ENCODE data around the gene INTS7.
A peak's percentile ranks its signal among the peaks of the same experiment; 100 is the strongest.
"Not testable (repeated sequence)": the region's sequence is repeated elsewhere in the genome, so short reads cannot be mapped to it uniquely, and the experiment has no call there.

Gene INTS7

DNA sequence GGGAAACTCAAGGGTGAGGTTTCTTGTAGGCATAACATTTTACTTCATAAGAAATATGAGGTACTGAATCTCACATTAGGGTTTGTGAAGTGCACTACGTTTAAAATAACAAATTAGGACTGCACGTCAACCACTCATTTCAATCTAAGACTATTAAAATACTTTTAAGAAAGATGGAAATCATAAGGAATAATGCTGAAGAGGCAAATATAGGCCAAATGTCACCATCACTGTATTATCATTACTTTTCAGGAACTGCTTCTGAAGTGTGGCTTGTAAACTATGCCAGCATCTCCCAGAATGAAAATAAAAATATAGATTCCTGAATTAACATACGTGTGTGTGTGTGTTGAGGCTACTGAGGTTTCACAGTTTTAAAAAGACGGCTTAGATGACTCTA is 56.8 kb downstream of the INTS7 start:
- no peak for DNase-seq (ENCODE audit: low read depth)

DNA sequence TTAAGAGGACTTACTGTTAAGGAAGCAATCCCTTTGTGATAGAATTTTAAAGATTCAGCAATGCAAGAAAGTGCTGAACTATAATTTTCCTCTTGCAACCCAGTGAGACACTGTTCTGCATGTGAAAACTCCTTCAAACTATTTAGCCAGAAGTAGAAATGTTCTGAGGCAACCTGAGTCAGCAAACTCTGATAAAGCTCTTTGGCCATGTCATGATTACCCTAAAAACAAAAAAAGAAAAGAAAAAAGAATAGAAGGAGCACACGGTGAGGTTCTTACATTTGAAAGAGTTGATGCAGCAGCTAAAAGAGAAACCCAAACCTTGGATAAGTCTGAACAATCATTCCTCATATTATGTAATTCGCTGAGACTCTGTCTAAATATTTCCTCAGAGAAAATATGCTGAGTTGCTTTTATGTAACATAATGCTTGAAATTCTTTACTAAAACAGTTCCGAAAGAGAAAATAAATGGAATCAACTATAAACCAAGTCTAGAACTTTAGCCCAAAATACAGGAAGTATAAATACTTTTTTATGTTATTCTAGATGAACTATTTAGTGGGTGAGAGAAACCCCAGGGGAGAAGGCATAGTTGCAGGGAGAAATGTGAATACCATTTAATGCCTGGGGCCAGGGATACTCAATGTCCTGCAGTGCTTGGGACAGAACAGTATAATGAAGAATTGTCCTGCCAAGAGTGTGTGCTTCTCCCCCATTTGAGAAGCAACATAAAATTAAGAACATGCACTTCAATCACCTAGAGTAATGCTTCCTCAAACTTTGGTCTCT is 60.0 kb downstream of the INTS7 start:
- peak; percentile 23 for DNase-seq (ENCODE audit: low read depth)

DNA sequence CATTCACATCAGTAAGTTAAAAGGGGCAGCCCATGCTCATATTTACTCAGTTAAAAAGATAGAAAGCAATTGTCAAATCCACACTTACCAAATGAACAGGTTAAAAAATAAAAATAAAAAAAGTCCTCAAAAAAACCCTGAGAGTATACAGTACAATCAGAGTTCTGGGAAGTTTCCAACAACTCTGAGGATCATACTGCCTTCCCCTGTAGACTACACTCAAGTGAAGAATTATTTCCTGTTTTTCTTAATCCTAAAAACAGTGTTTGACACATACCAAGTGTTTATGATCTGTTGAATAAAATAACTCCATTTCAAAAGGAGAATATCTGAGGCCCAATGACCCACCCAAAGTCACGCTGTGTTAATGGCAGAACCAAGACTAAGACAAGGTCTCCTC is 61.8 kb downstream of the INTS7 start:
- DNase-seq (ENCODE audit: low read depth), result no peak

DNA sequence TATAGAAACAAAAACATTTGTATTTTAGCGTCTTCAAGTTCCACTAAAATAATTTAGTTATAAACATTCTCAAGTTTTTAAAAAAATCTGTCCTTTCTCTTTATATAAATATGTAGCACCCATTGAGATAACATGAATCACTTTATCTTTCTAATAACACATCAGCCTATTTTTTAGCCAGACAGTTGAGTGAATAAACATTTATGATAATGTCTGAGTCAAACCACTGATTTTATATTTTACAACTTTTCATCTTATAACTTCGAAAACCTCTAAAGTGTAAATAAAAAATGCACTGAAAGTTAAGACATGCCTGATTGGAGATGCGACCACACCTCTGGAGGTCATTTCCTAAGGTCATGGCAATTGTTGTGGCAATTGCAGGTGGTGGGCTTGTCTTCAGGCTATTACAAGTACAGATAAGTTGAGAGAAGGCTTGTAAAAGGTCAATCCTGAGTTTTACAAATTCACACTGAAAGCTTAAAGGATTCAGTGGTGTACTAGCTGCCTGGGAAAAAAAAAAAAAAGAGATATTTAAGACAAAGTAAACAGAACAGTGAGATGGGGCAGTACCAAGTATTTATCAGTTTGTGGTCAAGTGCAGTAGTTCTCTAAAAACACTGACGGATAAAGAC is 67.0 kb downstream of the INTS7 start:
- peak; percentile 18 for DNase-seq (ENCODE audit: low read depth)

DNA sequence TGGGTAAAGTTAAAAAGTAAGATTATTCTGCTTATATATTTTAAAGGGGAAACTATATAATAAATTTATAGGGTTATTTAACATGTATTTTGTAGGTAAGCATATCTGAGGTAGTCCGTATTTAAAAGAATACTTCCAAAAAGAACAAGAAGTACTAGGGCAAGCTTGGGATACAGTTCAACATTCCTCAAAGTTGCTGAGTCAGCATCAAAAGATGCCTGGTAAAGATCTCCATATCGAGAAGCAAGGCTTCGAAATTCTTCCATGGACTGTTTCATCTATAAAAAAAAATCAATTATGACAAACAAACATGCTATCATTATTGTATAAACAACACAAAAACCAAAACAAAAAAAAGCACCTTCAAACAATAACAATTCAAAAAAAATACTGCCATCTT is 67.7 kb downstream of the INTS7 start:
- peak; percentile 8 for DNase-seq (ENCODE audit: low read depth)

DNA sequence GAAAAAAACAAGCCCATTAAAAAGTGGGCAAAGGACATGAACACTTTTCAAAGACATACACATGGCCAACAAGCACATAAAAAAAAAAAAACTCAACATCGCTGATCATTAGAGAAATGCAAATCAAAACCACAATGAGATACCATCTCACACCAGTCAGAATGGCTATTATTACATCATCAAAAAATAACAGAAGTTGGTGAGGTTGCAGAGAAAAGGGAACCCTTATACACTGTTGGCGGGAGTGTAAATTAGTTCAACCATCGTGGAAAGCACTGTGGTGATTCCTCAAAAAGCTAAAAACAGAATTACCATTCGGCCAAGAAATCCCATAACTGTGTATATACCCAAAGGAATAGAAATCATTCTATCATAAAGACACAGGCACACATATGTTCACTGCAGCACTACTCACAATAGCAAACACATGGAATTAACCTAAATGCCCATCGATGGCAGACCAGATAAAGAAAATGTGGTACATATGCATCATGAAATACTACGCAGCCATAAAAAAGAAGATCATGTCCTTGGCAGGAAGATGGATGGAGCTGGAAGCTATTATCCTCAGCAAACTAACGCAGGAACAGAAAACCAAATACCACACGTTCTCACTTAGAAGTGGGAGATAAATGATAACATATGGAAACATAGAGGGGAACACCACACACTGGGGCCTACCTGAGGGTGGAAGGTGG is 70.1 kb downstream of the INTS7 start:
- DNase-seq (ENCODE audit: low read depth), result no peak

DNA sequence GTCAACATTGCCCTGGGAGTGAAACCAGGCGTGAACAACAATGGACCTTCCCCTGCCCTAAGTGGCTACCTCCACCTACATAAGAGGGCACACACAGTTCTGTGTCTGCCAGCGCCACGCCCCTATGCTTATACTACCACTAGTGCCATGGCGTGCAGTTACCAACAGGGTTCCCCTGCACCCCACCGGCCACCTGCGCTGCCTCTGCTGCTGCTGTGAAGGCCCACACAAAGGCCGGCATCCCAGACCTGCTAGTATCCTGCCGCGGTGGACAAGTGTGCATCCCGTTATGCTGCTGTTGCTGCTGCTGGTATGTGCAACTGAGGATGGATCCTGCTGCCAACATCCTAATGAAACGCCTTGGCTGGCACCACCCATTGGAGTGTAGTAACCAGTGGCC is 75.7 kb downstream of the INTS7 start:
- DNase-seq (ENCODE audit: low read depth), result no peak

DNA sequence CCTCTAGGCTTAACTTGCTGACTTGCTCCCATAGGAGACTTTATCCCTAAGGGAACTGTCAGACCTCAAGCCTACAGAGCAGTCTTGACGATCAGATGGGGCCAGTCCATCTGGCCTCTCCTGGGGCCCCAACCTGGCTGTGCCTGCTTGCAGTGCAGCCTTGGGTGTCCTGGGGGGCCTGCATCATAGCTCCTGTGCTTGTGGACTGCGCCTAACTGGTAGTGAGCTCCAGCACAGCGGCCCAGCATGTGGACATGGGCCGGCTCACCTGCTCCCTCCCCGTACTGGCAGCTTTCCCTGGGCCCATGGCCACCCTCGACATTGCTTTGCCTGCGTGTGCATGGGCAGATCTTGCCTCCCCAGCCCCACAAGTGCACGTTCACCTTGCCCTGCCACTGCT is 76.1 kb downstream of the INTS7 start:
- no peak for DNase-seq (ENCODE audit: low read depth)

DNA sequence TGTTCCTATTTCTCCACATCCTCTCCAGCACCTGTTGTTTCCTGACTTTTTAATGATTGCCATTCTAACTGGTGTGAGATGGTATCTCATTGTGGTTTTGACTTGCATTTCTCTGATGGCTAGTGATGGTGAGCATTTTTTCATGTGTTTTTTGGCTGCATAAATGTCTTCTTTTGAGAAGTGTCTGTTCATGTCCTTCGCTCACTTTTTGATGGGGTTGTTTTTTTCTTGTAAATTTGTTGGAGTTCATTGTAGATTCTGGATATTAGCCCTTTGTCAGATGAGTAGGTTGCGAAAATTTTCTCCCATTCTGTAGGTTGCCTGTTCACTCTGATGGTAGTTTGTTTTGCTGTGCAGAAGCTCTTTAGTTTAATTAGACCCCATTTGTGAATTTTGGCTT is 81.3 kb downstream of the INTS7 start:
- DNase-seq (ENCODE audit: low read depth), result not testable (repeated sequence)

DNA sequence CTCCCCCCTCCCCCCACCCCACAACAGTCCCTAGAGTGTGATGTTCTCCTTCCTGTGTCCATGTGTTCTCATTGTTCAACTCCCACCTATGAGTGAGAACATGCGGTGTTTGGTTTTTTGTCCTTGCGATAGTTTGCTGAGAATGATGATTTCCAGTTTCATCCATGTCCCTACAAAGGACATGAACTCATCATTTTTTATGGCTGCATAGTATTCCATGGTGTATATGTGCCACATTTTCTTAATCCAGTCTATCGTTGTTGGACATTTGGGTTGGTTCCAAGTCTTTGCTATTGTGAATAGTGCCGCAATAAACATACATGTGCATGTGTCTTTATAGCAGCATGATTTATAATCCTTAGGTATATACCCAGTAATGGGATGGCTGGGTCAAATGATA is 81.8 kb downstream of the INTS7 start:
- DNase-seq (ENCODE audit: low read depth), result not testable (repeated sequence)

DNA sequence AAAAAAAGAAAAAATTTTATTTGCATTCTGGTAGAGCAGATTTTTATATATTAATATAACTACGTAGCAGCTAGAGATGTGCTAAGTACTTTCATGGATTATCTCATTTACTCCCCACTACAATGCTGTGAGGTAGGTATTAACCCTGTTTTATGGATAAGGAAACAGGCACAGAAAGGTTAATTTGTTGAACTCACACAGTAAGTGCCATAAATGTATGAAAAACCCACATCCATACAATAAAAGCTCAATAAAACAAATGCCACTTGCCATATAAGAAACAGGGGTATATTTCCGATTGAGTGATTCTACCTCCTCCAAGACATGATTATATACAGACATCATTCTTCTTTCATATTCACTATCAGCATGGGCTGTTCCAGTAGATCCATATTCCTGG is 83.1 kb downstream of the INTS7 start:
- DNase-seq (ENCODE audit: low read depth), result no peak

DNA sequence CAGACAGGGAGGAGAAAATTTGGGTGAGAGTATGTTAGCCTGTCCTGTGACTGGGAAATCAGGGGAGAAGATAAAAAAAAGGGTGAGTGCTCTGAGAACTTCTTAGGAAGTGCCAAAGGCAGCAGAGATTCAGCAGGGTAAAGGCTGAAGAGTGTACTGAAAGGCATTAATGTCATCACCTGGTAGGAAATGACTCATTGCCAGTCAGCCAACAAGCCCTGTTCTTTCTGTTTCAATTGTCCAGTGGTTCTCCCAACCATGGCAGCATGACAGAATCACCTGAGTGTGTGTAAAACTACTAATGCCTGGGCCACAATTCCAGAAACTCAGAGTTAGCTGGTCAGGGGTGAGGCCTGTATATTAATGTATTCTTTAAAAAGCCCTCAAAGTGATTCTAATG is 83.5 kb downstream of the INTS7 start:
- DNase-seq (ENCODE audit: low read depth), result peak; percentile 53

DNA sequence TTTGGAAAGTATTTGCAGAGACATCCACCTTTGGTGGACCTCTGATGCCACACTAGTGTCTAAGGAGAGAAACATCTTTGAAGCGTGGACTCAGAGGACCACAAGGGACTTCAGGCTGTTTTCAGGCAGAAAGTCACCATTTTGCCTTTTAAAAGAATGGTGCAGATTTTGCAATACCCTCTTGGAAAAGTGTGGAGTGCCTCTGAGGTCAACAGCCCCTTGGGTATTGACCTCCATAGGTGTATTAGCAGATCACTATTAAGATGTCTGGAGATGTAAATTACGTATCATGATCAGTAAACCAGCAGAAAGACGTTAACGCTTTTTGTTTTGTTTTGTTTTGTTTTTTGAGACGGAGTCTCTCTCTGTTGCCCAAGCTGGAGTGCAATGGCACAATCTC is 87.0 kb downstream of the INTS7 start:
- no peak for DNase-seq (ENCODE audit: low read depth)

DNA sequence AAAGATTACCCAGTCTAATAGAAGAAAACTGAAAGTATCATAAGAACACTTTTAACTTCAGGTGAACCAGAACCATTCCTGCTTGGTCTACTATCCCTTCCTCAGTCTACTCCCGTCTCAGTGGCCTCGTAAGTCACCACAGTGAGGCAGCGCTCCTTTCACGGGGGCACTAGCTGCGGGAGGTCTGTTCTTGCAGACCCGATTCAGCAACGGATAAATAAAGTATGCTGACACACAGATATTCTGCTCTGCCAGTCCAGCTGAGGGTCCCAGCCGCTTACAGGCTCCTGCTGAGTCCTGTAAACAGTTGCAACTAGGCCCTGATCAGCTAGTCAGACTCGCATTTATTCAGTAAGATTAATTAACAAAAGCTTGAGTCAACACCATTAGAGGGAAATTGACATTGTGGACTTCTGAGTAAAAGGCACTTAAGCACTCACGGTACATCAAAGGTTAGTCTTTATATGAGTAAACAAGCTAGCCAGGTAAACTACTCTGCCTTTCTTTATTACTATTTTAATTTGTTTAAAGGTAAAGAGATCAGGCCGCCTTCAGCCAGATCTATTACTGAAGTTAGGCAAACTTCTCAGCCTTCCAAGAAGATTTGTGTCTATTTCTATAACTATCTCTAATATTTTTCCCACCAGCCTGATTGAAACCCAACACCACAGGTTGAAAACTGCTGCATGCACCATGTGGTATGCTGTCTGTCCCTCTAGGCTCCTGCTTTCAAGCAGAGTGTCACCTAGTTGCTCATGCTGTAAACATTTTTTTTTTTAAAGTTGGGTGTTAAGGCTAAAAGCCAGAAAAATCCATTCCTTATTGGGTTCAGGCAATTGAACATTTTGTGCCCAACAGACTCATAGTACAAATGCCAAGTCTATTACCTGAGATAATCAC is 87.7 kb downstream of the INTS7 start:
- DNase-seq (ENCODE audit: low read depth), result no peak

DNA sequence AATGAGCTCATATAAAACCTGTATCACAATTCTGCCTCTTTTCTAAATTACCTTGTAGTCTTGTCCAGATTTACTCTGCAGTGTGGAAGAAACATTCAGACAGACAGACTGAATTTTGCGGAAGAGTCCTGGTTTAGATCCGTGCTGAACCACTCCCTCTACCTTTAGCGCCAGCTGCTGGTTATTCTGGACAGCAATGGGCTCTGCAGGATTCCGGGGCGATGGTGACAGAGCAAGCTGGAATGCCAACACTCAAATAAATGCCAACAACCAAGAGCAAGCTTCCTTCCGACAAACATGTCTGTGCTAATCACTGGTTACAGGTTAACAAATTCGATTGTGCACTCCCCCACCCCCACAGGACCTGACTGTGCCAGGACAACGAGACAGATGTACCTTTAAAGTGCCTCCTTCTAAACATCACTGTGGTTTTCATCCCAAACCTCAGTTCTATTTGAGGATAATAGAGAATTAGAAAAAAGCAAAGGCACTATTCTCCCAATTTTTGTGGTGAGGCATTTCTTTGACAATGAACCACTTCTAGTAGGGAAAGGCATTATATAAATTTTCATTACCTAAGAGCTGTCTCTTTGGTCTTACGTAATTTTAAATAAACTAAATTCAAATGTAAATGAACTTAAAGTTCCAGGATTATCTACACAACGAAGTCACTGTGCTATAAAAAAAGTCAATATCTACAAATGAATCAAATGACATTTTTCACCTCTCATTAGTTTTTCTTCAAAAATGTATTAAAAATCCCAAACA is 90.4 kb downstream of the INTS7 start:
- DNase-seq (ENCODE audit: low read depth), result peak; percentile 79

DNA sequence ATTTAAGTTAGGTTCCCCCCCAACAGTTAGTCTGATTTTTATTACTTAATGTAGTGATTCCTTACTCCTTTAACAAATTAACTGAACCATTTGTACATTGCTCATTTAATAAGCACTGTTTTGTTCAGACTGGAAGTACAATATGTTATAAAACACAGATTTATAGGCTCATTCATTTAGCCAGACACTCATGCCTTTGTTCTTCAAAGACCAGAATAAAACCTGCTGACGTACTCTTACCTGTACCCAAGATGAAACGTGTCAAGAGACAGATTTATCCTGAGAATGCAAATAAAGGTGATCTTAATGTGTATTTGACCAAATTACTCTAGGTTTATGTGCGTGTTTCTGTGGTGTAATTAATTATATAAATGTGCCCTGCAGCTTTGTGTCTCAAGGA is 92.8 kb downstream of the INTS7 start:
- DNase-seq (ENCODE audit: low read depth), result no peak

DNA sequence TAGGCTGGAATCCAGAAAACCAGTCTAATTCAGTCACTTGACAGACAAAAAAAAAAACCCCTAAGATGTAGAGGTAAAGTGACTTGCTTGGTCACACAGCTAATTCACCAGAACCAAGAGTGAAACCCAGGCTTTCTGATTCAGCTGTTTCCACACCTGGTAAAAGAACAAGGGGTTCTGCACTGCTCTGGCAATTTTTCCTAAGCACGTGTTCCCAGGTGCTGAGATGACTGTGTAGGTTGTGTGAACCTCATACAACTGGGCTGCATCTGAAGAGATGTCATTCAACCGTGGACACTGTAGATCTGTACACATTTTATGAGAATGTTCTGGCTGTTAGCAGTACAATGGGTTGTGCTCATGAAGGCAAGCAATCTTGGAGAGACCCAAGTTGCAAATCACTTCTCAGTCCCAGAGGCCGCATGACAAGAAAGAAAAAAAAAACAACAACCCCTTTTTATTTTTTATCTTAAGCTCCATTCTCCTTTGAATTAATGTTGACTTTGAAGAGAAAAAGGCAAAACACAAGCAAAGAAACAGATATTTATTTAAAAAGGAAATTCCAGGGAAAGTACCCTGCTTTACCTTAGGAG is 95.4 kb downstream of the INTS7 start:
- no peak for DNase-seq (ENCODE audit: low read depth)

DNA sequence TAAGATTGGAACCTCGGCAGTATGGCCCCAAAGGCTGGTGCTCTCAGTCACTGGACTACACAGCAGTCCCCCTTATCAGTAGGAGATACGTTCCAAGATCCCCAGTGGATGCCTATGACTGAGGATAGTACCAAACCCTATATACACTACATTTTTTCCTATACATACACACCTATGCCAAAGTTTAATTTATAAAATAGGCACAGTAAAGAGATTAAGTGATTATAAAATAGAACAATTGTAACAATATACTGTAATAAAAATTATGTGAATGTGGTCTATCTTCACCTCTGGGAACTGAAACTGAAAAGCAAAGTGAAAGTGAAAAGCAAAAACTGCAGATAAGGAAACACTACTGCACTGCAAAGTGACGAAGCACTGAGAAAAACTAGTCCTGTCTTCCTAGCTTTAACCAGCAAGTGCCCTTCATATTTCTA is 96.8 kb downstream of the INTS7 start:
- DNase-seq (ENCODE audit: low read depth), result peak; percentile 15

DNA sequence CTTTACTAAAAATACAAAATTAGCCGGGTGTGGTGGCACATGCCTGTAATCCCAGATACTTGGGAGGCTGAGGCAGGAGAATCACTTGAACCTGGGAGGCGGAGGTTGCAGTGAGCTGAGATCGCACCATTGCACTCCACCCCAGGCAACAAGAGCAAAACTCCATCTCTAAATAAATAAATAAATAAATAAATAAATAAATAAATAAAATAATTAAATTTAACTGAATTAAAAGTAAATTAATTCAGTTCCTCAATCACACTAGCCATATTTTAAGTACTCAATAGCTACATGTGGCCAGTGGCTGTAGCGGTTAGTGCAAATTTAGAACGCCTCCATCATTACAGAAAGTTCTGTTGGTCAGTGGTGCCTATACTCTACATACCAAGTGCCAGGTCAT is 97.9 kb downstream of the INTS7 start:
- DNase-seq (ENCODE audit: low read depth), result not testable (repeated sequence)

DNA sequence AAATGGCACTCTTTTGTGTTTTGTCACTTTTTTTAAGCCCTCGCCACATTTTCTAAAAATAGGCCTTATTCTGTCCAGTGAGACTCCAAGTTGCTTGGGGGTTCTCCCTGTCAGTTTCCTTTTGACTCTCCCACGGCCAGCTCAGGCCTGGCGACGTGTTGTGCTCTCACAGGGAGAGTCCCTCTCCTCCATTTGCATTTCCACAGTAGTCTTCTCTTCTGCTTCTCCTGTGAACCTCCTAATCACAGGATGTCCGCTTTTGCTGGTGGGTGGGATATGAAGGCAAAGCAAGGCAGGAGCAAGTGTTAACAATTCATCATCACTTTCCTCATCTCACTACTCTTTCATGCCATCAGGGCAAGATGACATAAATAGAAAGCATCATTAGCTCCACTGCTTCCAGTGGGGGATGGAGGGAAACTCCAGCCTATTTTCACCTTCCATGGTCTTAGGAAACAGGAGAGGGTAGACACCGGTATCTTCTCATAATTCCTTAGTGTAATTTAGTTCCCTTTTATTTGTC is 99.8 kb downstream of the INTS7 start:
- DNase-seq (ENCODE audit: low read depth), result no peak

Measured in amniotic epithelial cell (primary cell).